HPDE6-E6E7 (cell line): ENCODE data around the gene NSDHL.
A peak's percentile ranks its signal among the peaks of the same experiment; 100 is the strongest.

Experiments used
- DNase-seq: peaks from one replicate; pipeline ENCODE4 v3.0.0; 2011; ENCODE audit warnings: missing footprints; ENCODE audit errors: extremely low spot score

Gene NSDHL

GRCh38 chrX:152844256-152844655 is 13.4 kb downstream of the NSDHL start:
- no peak for DNase-seq

- no peak for DNase-seq
Observed at GRCh38 chrX:152845618-152846240, 14.9 kb downstream of the NSDHL start.

DNA sequence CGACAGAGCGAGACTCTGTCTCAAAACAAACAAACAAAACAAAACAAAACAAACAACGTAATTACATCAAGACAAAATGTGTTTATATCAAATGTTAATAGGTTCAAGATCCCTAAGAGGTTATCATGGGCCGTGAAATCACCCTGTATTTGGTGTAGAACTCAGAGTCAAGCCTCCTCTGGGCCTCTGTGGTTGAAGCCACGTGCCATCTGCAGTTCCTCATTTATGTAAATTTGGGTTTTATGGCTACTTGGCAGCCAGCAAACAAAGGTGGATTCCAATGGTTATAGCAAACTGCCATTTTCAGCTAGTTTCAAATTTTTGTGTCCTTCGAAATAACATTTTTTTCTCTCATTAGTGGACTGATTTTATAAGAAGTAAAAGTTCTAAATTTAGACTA is 16.4 kb downstream of the NSDHL start:
- DNase-seq = no peak

- DNase-seq = no peak
Observed at GRCh38 chrX:152850465-152850864, 19.6 kb downstream of the NSDHL start.

- DNase-seq = no peak
Observed at GRCh38 chrX:152853986-152854385, 23.1 kb downstream of the NSDHL start.

DNA sequence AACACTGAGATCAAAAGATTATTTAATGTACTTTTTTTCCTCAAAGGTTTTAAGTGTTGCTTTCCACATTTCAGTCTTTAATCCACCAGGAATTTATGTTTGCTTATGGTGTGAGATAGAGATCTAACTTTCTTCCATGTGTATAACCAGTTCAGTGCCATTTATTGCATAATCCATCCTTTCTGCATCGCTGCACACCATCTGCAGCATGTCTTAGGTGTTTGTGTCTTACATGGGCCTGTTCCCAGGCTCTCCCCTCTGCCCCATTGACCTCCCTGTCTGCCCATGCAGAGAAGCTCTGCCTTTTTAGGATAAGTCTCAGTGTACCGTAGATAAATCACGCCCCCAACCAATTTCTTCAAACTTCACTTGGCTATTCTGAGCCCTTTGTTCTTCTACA is 30.3 kb downstream of the NSDHL start:
- no peak for DNase-seq

DNA sequence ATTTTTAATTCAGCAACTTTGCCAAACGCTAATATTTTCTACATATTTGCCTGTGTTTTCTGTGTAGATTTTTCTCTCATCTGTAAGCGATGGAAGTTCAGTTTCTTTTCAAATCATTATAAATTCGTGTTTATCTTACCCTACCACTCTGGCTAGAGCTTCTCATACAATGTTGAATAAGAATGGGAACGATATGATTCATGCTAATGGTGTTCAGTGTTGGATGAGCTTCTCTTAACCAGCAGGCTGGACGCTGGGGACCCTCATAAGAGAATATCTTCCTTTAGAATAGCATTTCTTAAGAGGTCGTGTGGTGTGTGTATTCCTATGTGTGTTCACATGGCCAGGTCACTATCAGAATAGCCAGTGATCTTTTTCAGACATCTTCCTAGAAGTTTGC is 31.0 kb downstream of the NSDHL start:
- DNase-seq = no peak

DNA sequence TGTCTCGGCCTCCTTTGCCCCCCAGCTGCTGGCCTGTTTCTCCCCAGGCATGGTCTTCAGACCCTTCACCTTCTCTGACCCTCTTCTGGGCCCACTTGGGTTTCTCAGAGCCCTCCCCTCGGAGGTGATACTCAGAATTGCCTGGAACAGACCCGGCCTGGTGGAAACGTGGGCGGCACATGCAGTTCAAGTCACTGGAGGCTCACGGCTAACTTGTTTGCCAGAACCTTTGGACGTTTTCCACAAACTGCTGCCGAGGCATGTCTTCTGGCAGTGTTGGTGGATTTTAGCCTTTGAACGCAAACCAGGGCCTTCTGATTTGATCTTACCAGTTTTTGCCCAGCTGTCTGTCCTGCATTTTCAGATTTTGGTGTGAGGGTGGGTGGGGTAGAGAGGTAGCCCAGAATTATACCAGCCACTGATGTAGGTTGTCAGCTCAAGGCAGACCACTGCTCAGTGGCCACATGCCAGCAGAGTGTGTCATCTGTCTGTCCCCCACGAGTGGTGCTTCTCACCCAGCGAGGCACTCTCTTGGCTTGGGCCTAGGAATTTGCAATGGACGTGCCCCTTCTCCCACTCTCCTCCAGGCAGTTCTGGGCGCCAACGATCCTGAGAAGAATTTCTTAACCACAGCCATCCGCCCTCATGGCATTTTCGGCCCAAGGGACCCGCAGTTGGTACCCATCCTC is 34.5 kb downstream of the NSDHL start:
- DNase-seq = no peak

GRCh38 chrX:152866386-152866785 is 35.5 kb downstream of the NSDHL start:
- DNase-seq = no peak

DNA sequence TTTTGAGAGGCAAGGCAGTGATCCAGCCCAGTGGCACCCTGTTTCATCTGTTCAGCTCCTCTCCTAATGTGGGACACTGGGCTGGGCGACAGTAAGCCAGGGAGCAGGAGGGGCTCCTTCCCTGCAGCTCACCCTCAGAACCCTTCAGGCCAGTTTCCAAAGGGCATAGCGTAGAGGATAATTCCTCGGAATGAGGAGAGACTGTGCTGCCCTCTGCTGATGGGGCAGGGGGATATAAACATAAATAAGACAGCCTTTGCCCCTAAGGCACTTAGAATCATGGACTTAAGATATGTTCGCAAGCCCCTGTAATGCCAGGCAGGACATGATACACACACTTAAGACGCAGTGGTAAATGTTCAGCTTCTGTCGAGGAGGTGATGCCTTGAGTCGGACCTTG is 39.1 kb downstream of the NSDHL start:
- no peak for DNase-seq

GRCh38 chrX:152871260-152871659 is 40.4 kb downstream of the NSDHL start:
- no peak for DNase-seq

DNA sequence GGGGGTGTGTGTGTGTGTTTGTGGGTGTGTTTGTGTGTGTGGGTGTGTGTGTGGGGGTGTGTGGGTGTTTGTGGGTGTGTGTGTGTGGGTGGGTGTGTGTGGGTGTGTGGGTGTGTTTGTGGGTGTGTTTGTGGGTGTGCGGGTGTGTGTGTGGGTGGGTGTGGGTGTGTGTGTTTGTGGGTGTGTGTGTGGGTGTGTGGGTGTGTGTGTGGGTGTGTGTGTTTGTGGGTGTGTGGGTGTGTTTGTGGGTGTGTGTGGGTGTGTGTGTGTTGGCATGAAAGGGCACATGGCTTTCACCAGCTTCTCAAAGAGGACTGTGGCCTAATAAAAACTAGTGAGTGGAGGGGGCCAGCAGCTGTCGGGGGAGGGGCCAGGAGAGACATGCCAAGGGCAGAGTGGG is 41.7 kb downstream of the NSDHL start:
- DNase-seq = no peak

DNA sequence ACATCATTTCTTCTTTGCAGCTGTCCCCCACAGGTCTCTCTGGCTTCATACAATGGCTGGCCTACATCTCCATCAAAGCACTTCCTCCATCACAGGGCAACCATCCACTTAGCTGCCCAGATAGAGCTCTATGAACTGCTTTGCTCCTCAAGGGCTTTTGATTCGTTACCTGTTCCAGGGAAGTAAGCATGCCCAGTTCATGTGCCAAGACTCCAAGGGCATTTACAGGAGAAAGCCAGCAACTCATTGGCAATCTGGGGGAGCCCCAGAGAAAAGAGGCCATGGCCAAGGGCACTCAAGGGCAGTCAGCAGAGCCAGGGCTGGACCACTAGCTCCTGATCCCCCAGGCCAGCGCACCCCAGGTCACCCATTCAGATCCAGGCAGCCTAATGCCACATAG is 42.5 kb downstream of the NSDHL start:
- DNase-seq = no peak

GRCh38 chrX:152876931-152877840 is 46.3 kb downstream of the NSDHL start:
- peak; percentile 66 for DNase-seq

- peak; percentile 74 for DNase-seq
Observed at GRCh38 chrX:152878976-152879755, 48.3 kb downstream of the NSDHL start.

DNA sequence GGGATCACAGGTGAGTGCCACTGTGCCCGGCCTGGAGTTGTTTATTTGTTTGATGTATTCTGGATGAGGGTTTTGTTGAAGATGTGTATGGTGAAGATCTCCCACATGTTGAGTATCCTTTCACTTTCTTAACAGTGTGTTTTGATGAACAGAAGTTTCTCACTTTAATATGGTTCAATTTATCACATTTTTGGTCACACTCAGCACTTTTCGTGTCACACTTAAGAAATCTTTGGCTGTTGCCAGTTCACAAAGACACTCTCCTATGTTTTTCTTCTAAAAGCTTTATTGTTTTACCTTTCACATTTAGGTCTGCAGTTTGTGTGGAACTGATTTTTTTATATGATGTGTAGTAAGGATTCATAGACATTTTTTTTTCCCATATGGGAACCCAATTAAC is 50.4 kb downstream of the NSDHL start:
- DNase-seq = no peak

GRCh38 chrX:152884171-152884570 is 53.3 kb downstream of the NSDHL start:
- no peak for DNase-seq

DNA sequence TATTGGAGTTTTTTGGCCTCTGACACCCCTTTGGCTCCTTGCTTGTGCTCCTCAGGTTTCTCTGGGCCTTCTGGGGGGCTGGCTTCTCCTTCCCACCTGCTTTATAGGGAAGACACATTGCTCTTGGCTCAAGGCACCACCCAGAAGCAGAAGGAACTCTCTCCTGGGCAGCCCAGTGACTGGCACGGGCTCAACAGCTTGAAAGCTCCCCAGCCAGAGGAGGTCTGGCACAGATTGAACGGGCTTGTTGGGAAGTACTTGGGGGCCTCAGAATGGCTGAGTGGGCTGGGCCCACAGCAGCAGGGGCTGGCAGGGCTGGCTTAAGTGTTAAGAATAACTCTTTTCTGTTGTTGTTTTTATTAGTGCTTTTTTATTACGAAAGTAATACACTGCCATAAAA is 55.9 kb downstream of the NSDHL start:
- DNase-seq = no peak

- DNase-seq = no peak
Observed at GRCh38 chrX:152892499-152892898, 61.6 kb downstream of the NSDHL start.

- DNase-seq = no peak
Observed at GRCh38 chrX:152892999-152893891, 62.4 kb downstream of the NSDHL start.
